Dendritic cell treated with granulocyte-macrophage colony-stimulating factor and Interleukin-4, amounts not matched to agents 40 ng/mL and 50 ng/mL, for 4 days (primary cell): ENCODE data around the gene PACC1.
"Not testable (repeated sequence)": the region's sequence is repeated elsewhere in the genome, so short reads cannot be mapped to it uniquely, and the experiment has no call there.

ENCODE experiments used
- H3K27ac Mint-ChIP-seq: one replicate; pipeline ENCODE4 v1.8.0; 2022; ENCODE audit warnings: mild to moderate bottlenecking, mixed read lengths
- H3K27me3 Mint-ChIP-seq: one replicate; pipeline ENCODE4 v1.8.0; 2022; ENCODE audit warnings: mild to moderate bottlenecking, mixed read lengths
- H3K36me3 Mint-ChIP-seq: one replicate; pipeline ENCODE4 v1.8.0; 2022; ENCODE audit warnings: low read depth, mixed read lengths
- H3K4me1 Mint-ChIP-seq: one replicate; pipeline ENCODE4 v1.8.0; 2022; ENCODE audit warnings: low read depth, mixed read lengths
- H3K4me3 Mint-ChIP-seq: one replicate; pipeline ENCODE4 v1.8.0; 2022; ENCODE audit warnings: mild to moderate bottlenecking, moderate library complexity, mixed read lengths
- H3K9me3 Mint-ChIP-seq: one replicate; pipeline ENCODE4 v1.8.0; 2022; ENCODE audit warnings: mixed read lengths
- intact Hi-C: fragments of 100-400 bp; cut with micrococcal nuclease; formaldehyde crosslinking; loops from one replicate; pipeline ENCODE4 v1.15.0; 2022

PACC1 gene

DNA sequence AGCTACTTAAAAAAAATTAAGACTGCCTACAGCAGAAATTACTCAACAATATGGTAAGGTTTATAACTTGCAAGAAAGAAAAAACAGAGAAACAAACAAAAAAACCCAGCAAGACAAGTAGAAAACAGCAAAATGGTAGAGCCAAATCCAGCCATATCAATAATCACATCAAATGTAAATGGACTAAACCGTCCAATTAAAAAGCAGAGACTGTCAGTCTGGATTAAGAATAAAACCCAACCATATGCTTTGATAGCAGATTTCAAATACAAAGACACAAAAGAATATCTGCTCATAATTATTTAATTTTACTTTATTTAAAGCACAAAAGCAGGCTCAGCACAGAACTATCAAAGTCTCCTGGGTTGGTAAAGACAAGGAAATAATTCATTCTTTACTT, 17.5 kb downstream of the PACC1 start:
- H3K9me3 Mint-ChIP-seq = peaks cover 25% of the 10 kb centered on the region
- no peak overlapping the region for H3K4me3 Mint-ChIP-seq
- intact Hi-C loops = no loop called here
- H3K36me3 Mint-ChIP-seq = peaks cover 86% of the 10 kb centered on the region
- no peak overlapping the region for H3K27ac Mint-ChIP-seq
- no peaks in the 10 kb centered on the region for H3K27me3 Mint-ChIP-seq
- H3K4me1 Mint-ChIP-seq = peaks cover 31% of the 10 kb centered on the region

DNA sequence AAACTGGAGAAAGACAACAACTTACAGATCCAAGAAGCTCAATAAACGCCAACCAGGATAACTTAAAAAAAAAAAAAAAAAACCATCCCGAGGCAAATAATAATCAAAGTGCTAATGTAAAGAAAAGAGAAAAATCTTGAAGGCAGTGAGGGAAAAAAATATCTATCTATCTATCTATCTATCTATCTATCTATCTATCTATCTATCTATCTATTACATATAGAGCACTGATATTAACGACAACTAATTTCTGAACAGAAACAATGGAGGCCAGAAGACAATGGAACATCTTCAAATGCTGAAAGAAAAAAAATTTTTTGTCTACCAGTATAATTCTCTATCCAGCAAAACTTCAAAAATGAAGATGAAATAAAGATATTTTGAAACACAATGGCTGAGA, 18.0 kb downstream of the PACC1 start:
- Mint-ChIP-seq H3K9me3 (peaks cover 28% of the 10 kb centered on the region), H3K27me3 (no peaks in the 10 kb centered on the region), H3K36me3 (peaks cover 86% of the 10 kb centered on the region), H3K4me3 (no peak overlapping the region), H3K27ac (no peak overlapping the region), H3K4me1 (peaks cover 31% of the 10 kb centered on the region)
- intact Hi-C loops = no loop called here

DNA sequence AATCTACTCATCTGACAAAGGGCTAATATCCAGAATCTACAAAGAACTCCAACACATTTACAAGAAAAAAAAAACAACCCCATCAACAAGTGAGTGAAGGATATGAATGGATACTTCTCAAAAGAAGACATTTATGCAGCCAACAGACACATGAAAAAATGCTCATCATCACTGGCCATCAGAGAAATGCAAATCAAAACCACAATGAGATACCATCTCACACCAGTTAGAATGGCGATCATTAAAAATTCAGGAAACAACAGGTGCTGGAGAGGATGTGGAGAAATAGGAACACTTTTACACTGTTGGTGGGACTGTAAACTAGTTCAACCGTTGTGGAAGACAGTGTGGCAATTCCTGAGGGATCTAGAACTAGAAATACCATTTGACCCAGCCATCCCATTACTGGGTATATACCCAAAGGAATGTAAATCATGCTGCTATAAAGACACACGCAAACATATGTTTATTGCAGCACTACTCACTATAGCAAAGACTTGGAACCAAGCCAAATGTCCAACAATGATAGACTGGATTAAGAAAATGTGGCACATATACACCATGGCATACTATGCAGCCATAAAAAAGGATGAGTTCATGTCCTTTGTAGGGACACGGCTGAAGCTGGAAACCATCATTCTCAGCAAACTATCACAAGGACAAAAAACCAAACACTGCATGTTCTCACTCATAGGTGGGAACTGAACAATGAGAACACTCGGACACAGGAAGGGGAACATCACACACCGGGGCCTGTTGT, 18.8 kb downstream of the PACC1 start:
- H3K4me3 Mint-ChIP-seq, intact Hi-C loops, H3K27ac Mint-ChIP-seq, H3K27me3 Mint-ChIP-seq: not testable (repeated sequence)
- Mint-ChIP-seq H3K36me3 (peaks cover 88% of the 10 kb centered on the region), H3K4me1 (peaks cover 37% of the 10 kb centered on the region), H3K9me3 (peaks cover 33% of the 10 kb centered on the region)

- peaks cover 41% of the 10 kb centered on the region for H3K4me1 Mint-ChIP-seq
- H3K4me3 Mint-ChIP-seq = no peak overlapping the region
- intact Hi-C loops = no loop called here
- no peaks in the 10 kb centered on the region for H3K27me3 Mint-ChIP-seq
- H3K27ac Mint-ChIP-seq = no peak overlapping the region
- H3K36me3 Mint-ChIP-seq = peaks cover 96% of the 10 kb centered on the region
- peaks cover 14% of the 10 kb centered on the region for H3K9me3 Mint-ChIP-seq
Measured at GRCh38 chr1:212388985-212389716, 25.5 kb downstream of the PACC1 start.

DNA sequence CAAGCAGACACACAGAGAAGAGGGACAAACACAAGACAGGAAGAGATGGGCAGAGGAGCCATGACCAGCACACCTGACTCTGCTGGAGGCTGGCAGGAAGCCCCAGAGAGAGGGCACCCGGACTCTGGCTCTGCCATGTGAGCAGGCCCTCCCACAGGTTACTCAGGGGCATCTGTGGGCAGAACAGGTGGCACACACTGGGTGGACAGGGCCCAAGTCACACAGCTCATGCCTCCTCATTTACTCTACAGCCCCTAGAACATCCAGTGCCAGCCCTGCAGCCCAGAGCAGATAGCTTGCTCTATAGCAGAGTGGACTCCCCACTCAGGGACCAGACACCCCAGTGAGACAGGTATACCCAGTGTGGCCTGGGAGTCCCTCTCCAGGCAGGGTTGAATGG, 28.7 kb downstream of the PACC1 start:
- Mint-ChIP-seq H3K27ac (no peak overlapping the region), H3K4me1 (peaks cover 38% of the 10 kb centered on the region), H3K27me3 (no peaks in the 10 kb centered on the region), H3K9me3 (no peaks in the 10 kb centered on the region), H3K36me3 (peaks cover 100% of the 10 kb centered on the region), H3K4me3 (no peak overlapping the region)
- intact Hi-C loops = no loop called here

DNA sequence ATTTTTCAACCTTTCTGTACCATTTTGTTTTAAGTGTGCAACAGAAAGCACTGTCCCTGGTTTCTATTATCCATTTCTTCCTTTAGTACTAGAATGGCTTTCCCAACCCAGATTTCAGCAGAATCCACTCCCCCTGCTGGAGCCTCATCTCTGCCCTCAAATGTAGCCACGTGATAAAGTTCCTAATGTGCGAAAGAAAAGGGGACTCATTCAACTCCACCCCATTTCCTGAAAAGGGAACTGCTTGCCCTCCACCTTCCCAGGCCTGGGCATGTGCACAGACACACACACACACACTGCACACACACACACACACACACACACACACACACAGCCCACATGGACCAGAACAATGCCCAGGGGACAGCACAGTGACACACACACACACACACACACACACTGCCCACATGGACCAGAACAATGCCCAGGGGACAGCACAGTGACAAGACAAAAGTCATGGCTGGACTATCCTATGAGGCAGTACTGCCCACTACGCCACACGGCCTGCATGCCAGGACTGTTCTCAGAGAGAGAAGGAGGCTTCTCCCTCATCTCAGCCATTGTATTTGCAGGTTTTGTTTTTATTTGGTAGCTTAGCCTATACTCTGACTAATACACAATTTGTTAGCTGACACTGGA, 33.2 kb downstream of the PACC1 start:
- peaks cover 99% of the 10 kb centered on the region for H3K36me3 Mint-ChIP-seq

DNA sequence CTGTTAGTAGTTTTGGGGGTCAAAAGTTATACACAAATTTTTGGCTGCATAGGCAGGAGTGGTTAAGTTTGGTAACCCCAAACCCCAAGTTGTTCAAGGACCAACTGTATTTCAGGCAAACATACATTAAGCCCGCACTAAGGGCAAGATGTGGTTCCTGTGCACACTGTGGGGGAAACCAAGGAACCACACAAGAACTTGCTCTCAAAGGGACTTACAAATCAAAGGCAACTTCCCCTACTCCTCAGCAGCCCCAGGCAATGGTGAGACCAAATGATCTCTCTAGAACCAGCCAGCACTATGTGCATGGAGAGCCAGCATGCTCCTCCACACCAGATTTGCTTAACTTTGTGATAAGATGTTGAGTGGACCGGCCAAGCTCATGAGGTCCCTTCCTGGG, 35.3 kb downstream of the PACC1 start:
- H3K27me3 Mint-ChIP-seq = no peaks in the 10 kb centered on the region
- no peak overlapping the region for H3K4me3 Mint-ChIP-seq
- peaks cover 23% of the 10 kb centered on the region for H3K4me1 Mint-ChIP-seq
- intact Hi-C loops = no loop called here
- no peaks in the 10 kb centered on the region for H3K9me3 Mint-ChIP-seq
- no peak overlapping the region for H3K27ac Mint-ChIP-seq
- H3K36me3 Mint-ChIP-seq = peaks cover 99% of the 10 kb centered on the region

More for the DNA sequence above, 33.2 kb downstream of the PACC1 start:
- intact Hi-C loops = loop anchor here (5.0 kb wide), 1 partner anchor 51 kb away; the partner anchor contains the start of gene NENF
- H3K27ac Mint-ChIP-seq = peak overlapping the region; percentile 40
- peaks cover 37% of the 10 kb centered on the region for H3K4me1 Mint-ChIP-seq
- no peak overlapping the region for H3K4me3 Mint-ChIP-seq
- no peaks in the 10 kb centered on the region for H3K9me3 Mint-ChIP-seq
- no peaks in the 10 kb centered on the region for H3K27me3 Mint-ChIP-seq

DNA sequence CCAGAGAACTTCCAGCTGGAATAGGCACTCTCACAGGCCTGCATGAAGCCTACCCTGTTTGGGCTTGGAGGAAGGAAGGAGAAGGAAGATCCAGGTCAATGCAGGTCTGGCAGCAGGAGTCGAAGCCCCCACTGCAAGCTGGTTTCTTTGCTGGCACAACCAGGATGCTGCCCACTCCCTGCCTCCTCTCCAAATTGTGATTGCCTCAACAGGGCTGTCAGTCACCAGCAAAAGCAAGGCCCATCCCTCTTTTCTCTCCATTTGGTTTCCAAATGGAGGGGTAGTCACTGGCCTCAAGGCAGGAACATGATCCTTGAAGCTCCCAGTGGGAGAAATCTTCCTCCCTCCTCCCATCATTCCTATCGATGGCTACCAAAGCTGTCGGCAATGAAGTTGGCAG, 37.0 kb downstream of the PACC1 start:
- no peak overlapping the region for H3K4me3 Mint-ChIP-seq
- peaks cover 99% of the 10 kb centered on the region for H3K36me3 Mint-ChIP-seq
- no peaks in the 10 kb centered on the region for H3K27me3 Mint-ChIP-seq
- no peak overlapping the region for H3K27ac Mint-ChIP-seq
- H3K9me3 Mint-ChIP-seq = no peaks in the 10 kb centered on the region
- H3K4me1 Mint-ChIP-seq = peaks cover 9% of the 10 kb centered on the region
- intact Hi-C loops = no loop called here

- H3K27ac Mint-ChIP-seq = no peak overlapping the region
- H3K27me3 Mint-ChIP-seq = no peaks in the 10 kb centered on the region
Measured at GRCh38 chr1:212375986-212376385, 38.7 kb downstream of the PACC1 start.

GRCh38 chr1:212368073-212368484, 46.6 kb downstream of the PACC1 start:
- H3K4me3 Mint-ChIP-seq = no peak overlapping the region
- no peak overlapping the region for H3K27ac Mint-ChIP-seq

More at GRCh38 chr1:212375986-212376385, 38.7 kb downstream of the PACC1 start:
- intact Hi-C loops = no loop called here
- Mint-ChIP-seq H3K9me3 (no peaks in the 10 kb centered on the region), H3K4me3 (no peak overlapping the region), H3K36me3 (peaks cover 99% of the 10 kb centered on the region), H3K4me1 (no peaks in the 10 kb centered on the region)

GRCh38 chr1:212367474-212368072, 47.1 kb downstream of the PACC1 start:
- intact Hi-C loops = loop anchor here (2.0 to 5.0 kb wide), 2 partner anchors 90 to 299 kb away; no protein-coding TSS in a partner anchor
- Mint-ChIP-seq H3K4me1 (no peaks in the 10 kb centered on the region), H3K4me3 (no peak overlapping the region), H3K27ac (no peak overlapping the region), H3K36me3 (peaks cover 93% of the 10 kb centered on the region), H3K27me3 (no peaks in the 10 kb centered on the region), H3K9me3 (no peaks in the 10 kb centered on the region)

More at GRCh38 chr1:212368073-212368484, 46.6 kb downstream of the PACC1 start:
- H3K4me1 Mint-ChIP-seq = no peaks in the 10 kb centered on the region
- H3K36me3 Mint-ChIP-seq = peaks cover 97% of the 10 kb centered on the region
- no peaks in the 10 kb centered on the region for H3K9me3 Mint-ChIP-seq
- H3K27me3 Mint-ChIP-seq = no peaks in the 10 kb centered on the region
- intact Hi-C loops = loop anchor here (2.0 to 5.0 kb wide), 2 partner anchors 89 to 299 kb away; no protein-coding TSS in a partner anchor

DNA sequence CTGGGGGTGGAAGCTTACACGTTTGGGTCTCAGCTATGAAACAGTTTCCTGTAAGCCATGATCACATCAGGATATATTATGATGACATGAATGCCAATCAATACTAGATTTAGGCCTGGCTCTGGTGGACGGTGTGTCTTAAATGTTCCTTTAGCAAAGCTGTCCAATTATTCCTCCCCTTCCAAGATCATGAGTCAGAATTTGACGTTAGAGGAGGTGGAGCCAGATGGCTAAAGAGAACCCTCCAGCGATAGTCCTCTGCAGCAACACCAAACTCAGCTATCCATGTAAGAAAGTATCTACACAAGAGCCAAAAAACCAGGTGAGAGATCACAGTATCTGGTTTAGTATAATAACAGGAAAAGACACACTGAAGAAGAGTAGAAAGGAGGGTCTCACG, 47.8 kb downstream of the PACC1 start:
- intact Hi-C loops = loop anchor here (5.0 kb wide), 1 partner anchor 90 kb away; no protein-coding TSS in a partner anchor
- H3K27ac Mint-ChIP-seq = no peak overlapping the region
- no peaks in the 10 kb centered on the region for H3K27me3 Mint-ChIP-seq
- no peak overlapping the region for H3K4me3 Mint-ChIP-seq
- H3K36me3 Mint-ChIP-seq = peaks cover 93% of the 10 kb centered on the region
- no peaks in the 10 kb centered on the region for H3K4me1 Mint-ChIP-seq
- no peaks in the 10 kb centered on the region for H3K9me3 Mint-ChIP-seq

GRCh38 chr1:212364985-212365384, 49.7 kb downstream of the PACC1 start:
- no peaks in the 10 kb centered on the region for H3K4me1 Mint-ChIP-seq
- H3K9me3 Mint-ChIP-seq = no peaks in the 10 kb centered on the region
- no peaks in the 10 kb centered on the region for H3K27me3 Mint-ChIP-seq
- intact Hi-C loops = loop anchor here (5.0 kb wide), 1 partner anchor 92 kb away; no protein-coding TSS in a partner anchor
- no peak overlapping the region for H3K27ac Mint-ChIP-seq
- peaks cover 93% of the 10 kb centered on the region for H3K36me3 Mint-ChIP-seq
- H3K4me3 Mint-ChIP-seq = no peak overlapping the region
